GM23338 (cell line): ENCODE results near the gene USP6NL. TPM values are rescaled to one million over a fixed set of nuclear protein-coding genes. Genes with fewer than 3 reads are reported as not detected.

ENCODE experiments used
- ATAC-seq: fragments of 200-7000 bp; cut with Tn5 transposase; 3 replicates; pipeline ENCODE4 v1.9.1; 2020
- DNase-seq: peaks from one replicate; pipeline ENCODE4 v3.0.0-alpha.2; 2015; ENCODE audit warnings: low spot score
- H2AFZ ChIP-seq: fragments of 200-600 bp; sonication (generic); 2 replicates; pipeline ENCODE4 v1.8.0; 2016; ENCODE audit warnings: antibody characterized with exemption, mild to moderate bottlenecking, moderate library complexity
- H3F3A ChIP-seq: fragments of 200-600 bp; sonication (generic); replicated peaks from 2 replicates; pipeline ENCODE4 v1.8.0; 2017; ENCODE audit warnings: antibody characterized with exemption, mixed run types, low read depth
- H3K27ac ChIP-seq: fragments of 200-600 bp; sonication (generic); 2 replicates; pipeline ENCODE4 v1.6.1; 2016; ENCODE audit warnings: low read depth
- H3K27me3 ChIP-seq: fragments of 200-600 bp; sonication (generic); 2 replicates; pipeline ENCODE4 v1.8.0; 2016; ENCODE audit warnings: mild to moderate bottlenecking, mixed run types, moderate library complexity; ENCODE audit not compliant: insufficient read depth
- H3K36me3 ChIP-seq: fragments of 200-600 bp; sonication (generic); 2 replicates; pipeline ENCODE4 v1.8.0; 2016; ENCODE audit warnings: mild to moderate bottlenecking; ENCODE audit not compliant: insufficient read depth
- H3K4me1 ChIP-seq: fragments of 200-600 bp; sonication (generic); 2 replicates; pipeline ENCODE4 v1.8.0; 2016; ENCODE audit warnings: mild to moderate bottlenecking, moderate library complexity; ENCODE audit not compliant: insufficient read depth
- H3K4me2 ChIP-seq: fragments of 200-600 bp; sonication (generic); 2 replicates; pipeline ENCODE4 v1.7.1; 2017; ENCODE audit warnings: mixed run types
- H3K4me3 ChIP-seq: fragments of 200-600 bp; sonication (generic); 2 replicates; pipeline ENCODE4 v1.6.1; 2016; ENCODE audit warnings: mixed run types
- H3K79me2 ChIP-seq: fragments of 200-600 bp; sonication (generic); replicated peaks from 2 replicates; pipeline ENCODE4 v1.8.0; 2017; ENCODE audit warnings: mild to moderate bottlenecking; ENCODE audit not compliant: insufficient read depth
- H3K9me2 ChIP-seq: fragments of 200-600 bp; sonication (generic); 2 replicates; pipeline ENCODE4 v1.8.0; 2017; ENCODE audit not compliant: insufficient read depth
- H4K20me1 ChIP-seq: fragments of 200-600 bp; sonication (generic); replicated peaks from 2 replicates; pipeline ENCODE4 v1.8.0; 2017; ENCODE audit warnings: mild to moderate bottlenecking; ENCODE audit not compliant: insufficient read depth
- H3K27ac Mint-ChIP-seq: 2 replicates; pipeline ENCODE4 v1.8.0; 2020; ENCODE audit warnings: inconsistent platforms, mild to moderate bottlenecking, moderate library complexity, mixed read lengths
- H3K27me3 Mint-ChIP-seq: 3 replicates; pipeline ENCODE4 v1.8.0; 2022; ENCODE audit warnings: low read depth, mild to moderate bottlenecking, moderate library complexity, mixed read lengths, inconsistent platforms; ENCODE audit not compliant: insufficient read depth, poor library complexity
- H3K36me3 Mint-ChIP-seq: 3 replicates; pipeline ENCODE4 v1.8.0; 2021; ENCODE audit warnings: low read depth, mild to moderate bottlenecking, inconsistent platforms, moderate library complexity, mixed read lengths
- H3K4me1 Mint-ChIP-seq: 3 replicates; pipeline ENCODE4 v1.8.0; 2020; ENCODE audit warnings: mild to moderate bottlenecking, inconsistent platforms, mixed read lengths
- H3K4me3 Mint-ChIP-seq: 3 replicates; pipeline ENCODE4 v1.8.0; 2021; ENCODE audit warnings: moderate library complexity, mild to moderate bottlenecking, inconsistent platforms, mixed read lengths
- H3K9me3 Mint-ChIP-seq: 3 replicates; pipeline ENCODE4 v1.8.0; 2020; ENCODE audit warnings: moderate library complexity, mild to moderate bottlenecking, inconsistent platforms, mixed read lengths
- JUNB ChIP-seq: IDR thresholded peaks from one replicate; pipeline ENCODE4 v1.6.1; 2016; ENCODE audit warnings: antibody characterized with exemption; ENCODE audit not compliant: unreplicated experiment
- NANOG ChIP-seq: IDR thresholded peaks from 2 replicates; pipeline ENCODE4 v1.6.1; 2016; ENCODE audit warnings: antibody characterized with exemption, borderline replicate concordance
- ZNF331 ChIP-seq: fragments of 250-450 bp; sonication (Bioruptor Pico); IDR thresholded peaks from 2 replicates; pipeline ENCODE4 v1.5.0; 2020; ENCODE audit warnings: low read depth, mild to moderate bottlenecking, moderate library complexity
- polyA plus RNA-seq: library from polyadenylated mRNA; unstranded; fragments of >200 nt; fragmentation: Nextera tagmentation; extraction: Ambion mirVana; gene quantifications from 2 replicates; pipeline ENCODE4 v1.2.1, GENCODE V29; 2016
- total RNA-seq: library from RNA; depleted of rRNA; stranded (reverse); fragments of >200 nt; shearing (Covaris generic); gene quantifications from 2 replicates; pipeline ENCODE4 v1.2.3, GENCODE V29; 2014
- TF ChIP-seq, protein P1 (sequence below): IDR thresholded peaks from one replicate; pipeline ENCODE4 v1.6.1; 2018; ENCODE audit warnings: antibody characterized with exemption; ENCODE audit not compliant: unreplicated experiment
- TF ChIP-seq, protein P2 (sequence below): fragments of 250-450 bp; sonication (Bioruptor Pico); IDR thresholded peaks from 2 replicates; pipeline ENCODE4 v1.5.0; 2020; ENCODE audit warnings: mild to moderate bottlenecking, moderate library complexity
- TF ChIP-seq, protein P3 (sequence below), 2 experiments: fragments of 200-600 bp in 1 of 2; sonication (generic) in 1 of 2; conservative IDR thresholded peaks; 2 replicates each; pipeline versions ENCODE4 v1.5.1 to v1.6.1; 2016 to 2017; ENCODE audit warnings: antibody characterized with exemption in 2 of 2, low read depth in 2 of 2, mild to moderate bottlenecking in 2 of 2, moderate library complexity in 1 of 2

USP6NL gene
- total and polyA plus RNA-seq, 2 experiments from 2014 or later = 8.1 to 29.7 TPM

DNA sequence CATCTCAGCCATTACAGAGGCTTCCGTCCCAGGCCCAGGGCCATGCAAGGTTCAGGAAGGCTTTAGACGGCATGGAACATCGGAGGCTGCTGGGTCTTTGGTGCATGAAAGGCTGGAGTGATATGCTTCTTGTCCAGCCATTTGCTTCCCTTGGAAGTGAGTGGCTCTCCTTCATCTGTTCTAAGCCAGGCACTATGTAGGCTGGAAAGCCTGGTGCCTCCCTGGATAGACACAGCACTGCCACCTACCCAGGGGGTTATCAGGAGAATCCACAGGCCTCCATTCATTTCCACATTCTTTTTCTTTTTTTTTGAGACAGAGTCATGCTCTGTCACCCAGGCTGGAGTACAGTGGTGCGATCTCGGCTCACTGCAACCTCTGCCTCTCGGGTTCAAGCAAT lies 31.6 kb upstream of the USP6NL start (continued):
- TF ChIP-seq, protein P1, sequence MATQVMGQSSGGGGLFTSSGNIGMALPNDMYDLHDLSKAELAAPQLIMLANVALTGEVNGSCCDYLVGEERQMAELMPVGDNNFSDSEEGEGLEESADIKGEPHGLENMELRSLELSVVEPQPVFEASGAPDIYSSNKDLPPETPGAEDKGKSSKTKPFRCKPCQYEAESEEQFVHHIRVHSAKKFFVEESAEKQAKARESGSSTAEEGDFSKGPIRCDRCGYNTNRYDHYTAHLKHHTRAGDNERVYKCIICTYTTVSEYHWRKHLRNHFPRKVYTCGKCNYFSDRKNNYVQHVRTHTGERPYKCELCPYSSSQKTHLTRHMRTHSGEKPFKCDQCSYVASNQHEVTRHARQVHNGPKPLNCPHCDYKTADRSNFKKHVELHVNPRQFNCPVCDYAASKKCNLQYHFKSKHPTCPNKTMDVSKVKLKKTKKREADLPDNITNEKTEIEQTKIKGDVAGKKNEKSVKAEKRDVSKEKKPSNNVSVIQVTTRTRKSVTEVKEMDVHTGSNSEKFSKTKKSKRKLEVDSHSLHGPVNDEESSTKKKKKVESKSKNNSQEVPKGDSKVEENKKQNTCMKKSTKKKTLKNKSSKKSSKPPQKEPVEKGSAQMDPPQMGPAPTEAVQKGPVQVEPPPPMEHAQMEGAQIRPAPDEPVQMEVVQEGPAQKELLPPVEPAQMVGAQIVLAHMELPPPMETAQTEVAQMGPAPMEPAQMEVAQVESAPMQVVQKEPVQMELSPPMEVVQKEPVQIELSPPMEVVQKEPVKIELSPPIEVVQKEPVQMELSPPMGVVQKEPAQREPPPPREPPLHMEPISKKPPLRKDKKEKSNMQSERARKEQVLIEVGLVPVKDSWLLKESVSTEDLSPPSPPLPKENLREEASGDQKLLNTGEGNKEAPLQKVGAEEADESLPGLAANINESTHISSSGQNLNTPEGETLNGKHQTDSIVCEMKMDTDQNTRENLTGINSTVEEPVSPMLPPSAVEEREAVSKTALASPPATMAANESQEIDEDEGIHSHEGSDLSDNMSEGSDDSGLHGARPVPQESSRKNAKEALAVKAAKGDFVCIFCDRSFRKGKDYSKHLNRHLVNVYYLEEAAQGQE = no peak
- TF ChIP-seq, protein P2, sequence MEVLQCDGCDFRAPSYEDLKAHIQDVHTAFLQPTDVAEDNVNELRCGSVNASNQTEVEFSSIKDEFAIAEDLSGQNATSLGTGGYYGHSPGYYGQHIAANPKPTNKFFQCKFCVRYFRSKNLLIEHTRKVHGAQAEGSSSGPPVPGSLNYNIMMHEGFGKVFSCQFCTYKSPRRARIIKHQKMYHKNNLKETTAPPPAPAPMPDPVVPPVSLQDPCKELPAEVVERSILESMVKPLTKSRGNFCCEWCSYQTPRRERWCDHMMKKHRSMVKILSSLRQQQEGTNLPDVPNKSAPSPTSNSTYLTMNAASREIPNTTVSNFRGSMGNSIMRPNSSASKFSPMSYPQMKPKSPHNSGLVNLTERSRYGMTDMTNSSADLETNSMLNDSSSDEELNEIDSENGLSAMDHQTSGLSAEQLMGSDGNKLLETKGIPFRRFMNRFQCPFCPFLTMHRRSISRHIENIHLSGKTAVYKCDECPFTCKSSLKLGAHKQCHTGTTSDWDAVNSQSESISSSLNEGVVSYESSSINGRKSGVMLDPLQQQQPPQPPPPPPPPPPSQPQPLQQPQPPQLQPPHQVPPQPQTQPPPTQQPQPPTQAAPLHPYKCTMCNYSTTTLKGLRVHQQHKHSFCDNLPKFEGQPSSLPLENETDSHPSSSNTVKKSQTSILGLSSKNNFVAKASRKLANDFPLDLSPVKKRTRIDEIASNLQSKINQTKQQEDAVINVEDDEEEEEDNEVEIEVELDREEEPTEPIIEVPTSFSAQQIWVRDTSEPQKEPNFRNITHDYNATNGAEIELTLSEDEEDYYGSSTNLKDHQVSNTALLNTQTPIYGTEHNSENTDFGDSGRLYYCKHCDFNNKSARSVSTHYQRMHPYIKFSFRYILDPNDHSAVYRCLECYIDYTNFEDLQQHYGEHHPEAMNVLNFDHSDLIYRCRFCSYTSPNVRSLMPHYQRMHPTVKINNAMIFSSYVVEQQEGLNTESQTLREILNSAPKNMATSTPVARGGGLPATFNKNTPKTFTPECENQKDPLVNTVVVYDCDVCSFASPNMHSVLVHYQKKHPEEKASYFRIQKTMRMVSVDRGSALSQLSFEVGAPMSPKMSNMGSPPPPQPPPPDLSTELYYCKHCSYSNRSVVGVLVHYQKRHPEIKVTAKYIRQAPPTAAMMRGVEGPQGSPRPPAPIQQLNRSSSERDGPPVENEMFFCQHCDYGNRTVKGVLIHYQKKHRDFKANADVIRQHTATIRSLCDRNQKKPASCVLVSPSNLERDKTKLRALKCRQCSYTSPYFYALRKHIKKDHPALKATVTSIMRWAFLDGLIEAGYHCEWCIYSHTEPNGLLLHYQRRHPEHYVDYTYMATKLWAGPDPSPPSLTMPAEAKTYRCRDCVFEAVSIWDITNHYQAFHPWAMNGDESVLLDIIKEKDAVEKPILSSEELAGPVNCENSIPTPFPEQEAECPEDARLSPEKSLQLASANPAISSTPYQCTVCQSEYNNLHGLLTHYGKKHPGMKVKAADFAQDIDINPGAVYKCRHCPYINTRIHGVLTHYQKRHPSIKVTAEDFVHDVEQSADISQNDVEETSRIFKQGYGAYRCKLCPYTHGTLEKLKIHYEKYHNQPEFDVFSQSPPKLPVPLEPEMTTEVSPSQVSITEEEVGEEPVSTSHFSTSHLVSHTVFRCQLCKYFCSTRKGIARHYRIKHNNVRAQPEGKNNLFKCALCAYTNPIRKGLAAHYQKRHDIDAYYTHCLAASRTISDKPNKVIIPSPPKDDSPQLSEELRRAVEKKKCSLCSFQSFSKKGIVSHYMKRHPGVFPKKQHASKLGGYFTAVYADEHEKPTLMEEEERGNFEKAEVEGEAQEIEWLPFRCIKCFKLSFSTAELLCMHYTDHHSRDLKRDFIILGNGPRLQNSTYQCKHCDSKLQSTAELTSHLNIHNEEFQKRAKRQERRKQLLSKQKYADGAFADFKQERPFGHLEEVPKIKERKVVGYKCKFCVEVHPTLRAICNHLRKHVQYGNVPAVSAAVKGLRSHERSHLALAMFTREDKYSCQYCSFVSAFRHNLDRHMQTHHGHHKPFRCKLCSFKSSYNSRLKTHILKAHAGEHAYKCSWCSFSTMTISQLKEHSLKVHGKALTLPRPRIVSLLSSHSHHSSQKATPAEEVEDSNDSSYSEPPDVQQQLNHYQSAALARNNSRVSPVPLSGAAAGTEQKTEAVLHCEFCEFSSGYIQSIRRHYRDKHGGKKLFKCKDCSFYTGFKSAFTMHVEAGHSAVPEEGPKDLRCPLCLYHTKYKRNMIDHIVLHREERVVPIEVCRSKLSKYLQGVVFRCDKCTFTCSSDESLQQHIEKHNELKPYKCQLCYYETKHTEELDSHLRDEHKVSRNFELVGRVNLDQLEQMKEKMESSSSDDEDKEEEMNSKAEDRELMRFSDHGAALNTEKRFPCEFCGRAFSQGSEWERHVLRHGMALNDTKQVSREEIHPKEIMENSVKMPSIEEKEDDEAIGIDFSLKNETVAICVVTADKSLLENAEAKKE (CRISPR knock-in tag) = no peak

DNA sequence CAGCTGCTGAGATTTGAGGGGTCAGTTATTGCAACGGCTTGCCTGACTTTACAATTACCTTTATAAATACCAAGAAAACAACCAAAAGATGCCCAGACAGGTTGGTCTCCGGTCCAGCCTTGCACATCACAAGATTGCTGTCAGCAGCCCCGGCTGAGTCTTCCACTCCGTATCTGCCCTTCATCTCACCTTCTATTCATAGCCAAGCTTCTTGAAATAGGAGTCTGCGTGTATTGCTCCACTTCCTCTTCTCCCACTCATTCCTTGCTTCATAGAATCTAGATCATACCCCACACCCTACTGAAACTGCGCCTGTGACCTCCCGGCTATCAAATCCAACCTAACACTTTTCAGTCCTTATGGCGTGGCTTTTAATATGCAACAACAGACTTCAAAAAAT lies 31.1 kb upstream of the USP6NL start:
- no peaks in the 10 kb centered on the region for H3K79me2 ChIP-seq
- H2AFZ ChIP-seq = no peak overlapping the region
- no peaks in the 10 kb centered on the region for H3K9me2 ChIP-seq
- H4K20me1 ChIP-seq = no peaks in the 10 kb centered on the region
- no peaks in the 10 kb centered on the region for H3K36me3 ChIP-seq
- H3F3A ChIP-seq = 0 out of 2 replicates have a peak, but pooled peaks cover 4% of the 10 kb centered on the region
- Mint-ChIP-seq H3K4me1 (no peaks in the 10 kb centered on the region), H3K4me3 (no peak overlapping the region), H3K36me3 (no peaks in the 10 kb centered on the region), H3K27me3 (peaks cover 6% of the 10 kb centered on the region), H3K9me3 (no peaks in the 10 kb centered on the region), H3K27ac (no peak overlapping the region)
- no peak overlapping the region for H3K27ac ChIP-seq
- DNase-seq (no peak), ATAC-seq (no peak)
- no peak overlapping the region for H3K4me3 ChIP-seq
- H3K4me2 ChIP-seq = no peak overlapping the region
- no peaks in the 10 kb centered on the region for H3K4me1 ChIP-seq
- H3K27me3 ChIP-seq = no peaks in the 10 kb centered on the region
- TF ChIP-seq JUNB = no peak
- TF ChIP-seq, protein P1 = no peak
- no peak for TF ChIP-seq ZNF331 (CRISPR knock-in tag)
- TF ChIP-seq, protein P3, sequence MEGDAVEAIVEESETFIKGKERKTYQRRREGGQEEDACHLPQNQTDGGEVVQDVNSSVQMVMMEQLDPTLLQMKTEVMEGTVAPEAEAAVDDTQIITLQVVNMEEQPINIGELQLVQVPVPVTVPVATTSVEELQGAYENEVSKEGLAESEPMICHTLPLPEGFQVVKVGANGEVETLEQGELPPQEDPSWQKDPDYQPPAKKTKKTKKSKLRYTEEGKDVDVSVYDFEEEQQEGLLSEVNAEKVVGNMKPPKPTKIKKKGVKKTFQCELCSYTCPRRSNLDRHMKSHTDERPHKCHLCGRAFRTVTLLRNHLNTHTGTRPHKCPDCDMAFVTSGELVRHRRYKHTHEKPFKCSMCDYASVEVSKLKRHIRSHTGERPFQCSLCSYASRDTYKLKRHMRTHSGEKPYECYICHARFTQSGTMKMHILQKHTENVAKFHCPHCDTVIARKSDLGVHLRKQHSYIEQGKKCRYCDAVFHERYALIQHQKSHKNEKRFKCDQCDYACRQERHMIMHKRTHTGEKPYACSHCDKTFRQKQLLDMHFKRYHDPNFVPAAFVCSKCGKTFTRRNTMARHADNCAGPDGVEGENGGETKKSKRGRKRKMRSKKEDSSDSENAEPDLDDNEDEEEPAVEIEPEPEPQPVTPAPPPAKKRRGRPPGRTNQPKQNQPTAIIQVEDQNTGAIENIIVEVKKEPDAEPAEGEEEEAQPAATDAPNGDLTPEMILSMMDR (conservative IDR thresholded peaks at IDR 0.05; ENCODE audit: low read depth in 2 of 2) = no peak
- no peak for TF ChIP-seq NANOG
